Hippocampal formation (tissue), 2 donors: ENCODE data around the gene ALDH3B1.
"Not testable (repeated sequence)": the region's sequence is repeated elsewhere in the genome, so short reads cannot be mapped to it uniquely, and the experiment has no call there.

Experiments used
- DNase-seq, 2 donors: peaks; one replicate each; lab custom pipeline; 2025; lab: John Stamatoyannopoulos, UW

Gene ALDH3B1

GRCh38 chr11:68010090-68011041 is at the start of gene ALDH3B1:
ALDH3B1 (plus strand) TSS chr11:68010327; CDS start chr11:68015298, 4,971 bp downstream.
- DNase-seq: peak; percentile 67 to 88

GRCh38 chr11:67963217-67963616 is 46.9 kb upstream of the ALDH3B1 start:
- not testable (repeated sequence) for DNase-seq

GRCh38 chr11:67963879-67964278 is 46.2 kb upstream of the ALDH3B1 start:
- DNase-seq: not testable (repeated sequence)

- DNase-seq: not testable (repeated sequence)
Observed at GRCh38 chr11:67964746-67965145, 45.4 kb upstream of the ALDH3B1 start.

- DNase-seq: not testable (repeated sequence)
Observed at GRCh38 chr11:67965830-67966348, 44.2 kb upstream of the ALDH3B1 start.

GRCh38 chr11:67974746-67975145 is 35.4 kb upstream of the ALDH3B1 start:
- not testable (repeated sequence) for DNase-seq

- DNase-seq: not testable (repeated sequence)
Observed at GRCh38 chr11:67978766-67979418, 31.2 kb upstream of the ALDH3B1 start.

GRCh38 chr11:67981226-67981625 is 28.9 kb upstream of the ALDH3B1 start:
- not testable (repeated sequence) for DNase-seq

GRCh38 chr11:67982255-67982857 is 27.8 kb upstream of the ALDH3B1 start:
- DNase-seq: not testable (repeated sequence)

- no peak for DNase-seq
Observed at GRCh38 chr11:67983951-67984350, 26.2 kb upstream of the ALDH3B1 start.

GRCh38 chr11:67985302-67985701 is 24.8 kb upstream of the ALDH3B1 start:
- DNase-seq: not testable (repeated sequence)

GRCh38 chr11:67990546-67991346 is 19.4 kb upstream of the ALDH3B1 start:
- not testable (repeated sequence) for DNase-seq

- not testable (repeated sequence) for DNase-seq
Observed at GRCh38 chr11:67991347-67992121, 18.6 kb upstream of the ALDH3B1 start.

GRCh38 chr11:67993821-67994220 is 16.3 kb upstream of the ALDH3B1 start:
- not testable (repeated sequence) for DNase-seq

- DNase-seq: not testable (repeated sequence)
Observed at GRCh38 chr11:67994387-67994786, 15.7 kb upstream of the ALDH3B1 start.

- not testable (repeated sequence) for DNase-seq
Observed at GRCh38 chr11:67995129-67995528, 15.0 kb upstream of the ALDH3B1 start.

- not testable (repeated sequence) for DNase-seq
Observed at GRCh38 chr11:67995579-67995978, 14.5 kb upstream of the ALDH3B1 start.

GRCh38 chr11:67996051-67996450 is 14.1 kb upstream of the ALDH3B1 start:
- DNase-seq: no peak

GRCh38 chr11:67996622-67997474 is 13.3 kb upstream of the ALDH3B1 start:
- no peak for DNase-seq
